Peyer's patch (tissue), 4 donors: Measurements from ENCODE around the gene BCS1L.

Source experiments
- POLR2A ChIP-seq, 2 donors: fragments of 450-650 bp; IDR thresholded peaks; one replicate each; pipeline ENCODE4 v1.5.1; 2017; ENCODE audit warnings: antibody characterized with exemption in 2 of 2, mild to moderate bottlenecking in 2 of 2, moderate library complexity in 2 of 2
- TF ChIP-seq, protein P1 (sequence below), 6 experiments: fragments of 450-650 bp in 4 of 6; fragments of 200-600 bp in 2 of 6; sonication (generic) in 1 of 6; IDR thresholded peaks; one replicate each; pipeline ENCODE4 v1.5.1; 2017 to 2019; ENCODE audit warnings: antibody characterized with exemption in 6 of 6, mild to moderate bottlenecking in 3 of 6, moderate library complexity in 1 of 6

DNA sequence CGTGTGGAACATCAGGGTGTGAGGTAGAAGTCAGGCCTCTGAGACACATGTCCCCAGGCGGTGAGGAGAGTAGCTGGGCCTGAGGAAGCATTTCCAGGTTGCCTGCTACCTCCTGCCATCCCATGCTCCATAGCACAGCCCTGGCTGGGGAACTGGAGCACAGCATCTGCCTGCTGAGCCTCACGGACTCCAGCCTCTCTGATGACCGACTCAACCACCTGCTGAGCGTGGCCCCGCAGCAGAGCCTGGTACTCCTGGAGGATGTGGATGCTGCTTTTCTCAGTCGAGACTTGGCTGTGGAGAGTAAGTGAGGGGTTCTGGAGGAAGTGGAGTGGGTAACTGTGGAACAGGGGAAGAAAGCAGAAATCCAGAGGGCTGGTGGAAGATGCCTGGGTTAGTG is 2.9 kb downstream of the BCS1L start:
- TF ChIP-seq, protein P1, sequence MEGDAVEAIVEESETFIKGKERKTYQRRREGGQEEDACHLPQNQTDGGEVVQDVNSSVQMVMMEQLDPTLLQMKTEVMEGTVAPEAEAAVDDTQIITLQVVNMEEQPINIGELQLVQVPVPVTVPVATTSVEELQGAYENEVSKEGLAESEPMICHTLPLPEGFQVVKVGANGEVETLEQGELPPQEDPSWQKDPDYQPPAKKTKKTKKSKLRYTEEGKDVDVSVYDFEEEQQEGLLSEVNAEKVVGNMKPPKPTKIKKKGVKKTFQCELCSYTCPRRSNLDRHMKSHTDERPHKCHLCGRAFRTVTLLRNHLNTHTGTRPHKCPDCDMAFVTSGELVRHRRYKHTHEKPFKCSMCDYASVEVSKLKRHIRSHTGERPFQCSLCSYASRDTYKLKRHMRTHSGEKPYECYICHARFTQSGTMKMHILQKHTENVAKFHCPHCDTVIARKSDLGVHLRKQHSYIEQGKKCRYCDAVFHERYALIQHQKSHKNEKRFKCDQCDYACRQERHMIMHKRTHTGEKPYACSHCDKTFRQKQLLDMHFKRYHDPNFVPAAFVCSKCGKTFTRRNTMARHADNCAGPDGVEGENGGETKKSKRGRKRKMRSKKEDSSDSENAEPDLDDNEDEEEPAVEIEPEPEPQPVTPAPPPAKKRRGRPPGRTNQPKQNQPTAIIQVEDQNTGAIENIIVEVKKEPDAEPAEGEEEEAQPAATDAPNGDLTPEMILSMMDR (IDR thresholded peaks at IDR 0.05), result no peak
- TF ChIP-seq POLR2A (IDR thresholded peaks at IDR 0.05), result no peak
